ENCODE results near the gene GC.

- TF ChIP-seq POLR2A (IDR thresholded peaks at IDR 0.05) = no peak
- TF ChIP-seq, protein P1, sequence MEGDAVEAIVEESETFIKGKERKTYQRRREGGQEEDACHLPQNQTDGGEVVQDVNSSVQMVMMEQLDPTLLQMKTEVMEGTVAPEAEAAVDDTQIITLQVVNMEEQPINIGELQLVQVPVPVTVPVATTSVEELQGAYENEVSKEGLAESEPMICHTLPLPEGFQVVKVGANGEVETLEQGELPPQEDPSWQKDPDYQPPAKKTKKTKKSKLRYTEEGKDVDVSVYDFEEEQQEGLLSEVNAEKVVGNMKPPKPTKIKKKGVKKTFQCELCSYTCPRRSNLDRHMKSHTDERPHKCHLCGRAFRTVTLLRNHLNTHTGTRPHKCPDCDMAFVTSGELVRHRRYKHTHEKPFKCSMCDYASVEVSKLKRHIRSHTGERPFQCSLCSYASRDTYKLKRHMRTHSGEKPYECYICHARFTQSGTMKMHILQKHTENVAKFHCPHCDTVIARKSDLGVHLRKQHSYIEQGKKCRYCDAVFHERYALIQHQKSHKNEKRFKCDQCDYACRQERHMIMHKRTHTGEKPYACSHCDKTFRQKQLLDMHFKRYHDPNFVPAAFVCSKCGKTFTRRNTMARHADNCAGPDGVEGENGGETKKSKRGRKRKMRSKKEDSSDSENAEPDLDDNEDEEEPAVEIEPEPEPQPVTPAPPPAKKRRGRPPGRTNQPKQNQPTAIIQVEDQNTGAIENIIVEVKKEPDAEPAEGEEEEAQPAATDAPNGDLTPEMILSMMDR (IDR thresholded peaks at IDR 0.05) = no peak
Observed at GRCh38 chr4:71711985-71712348, 71.9 kb downstream of the GC start.
